Forelimb muscle (tissue), 1 donor: ENCODE measurements around the gene TTBK2. TPM values are rescaled to one million over a fixed set of nuclear protein-coding genes. Genes with fewer than 3 reads are reported as not detected.
"Not testable (repeated sequence)": the region's sequence is repeated elsewhere in the genome, so short reads cannot be mapped to it uniquely, and the experiment has no call there.

Experiments used
- DNase-seq: peaks from one replicate; pipeline ENCODE4 v3.0.0-alpha.2; 2013; ENCODE audit warnings: low read depth
- polyA plus RNA-seq: library from polyadenylated mRNA; unstranded; fragments of 120-200 nt; gene quantifications from one replicate; pipeline ENCODE4 v1.2.1, GENCODE V29; 2013; ENCODE audit not compliant: insufficient read length

Gene TTBK2
- polyA plus RNA-seq, 1 donor: 13.2 TPM

GRCh38 chr15:42764154-42764731 is 156.3 kb downstream of the TTBK2 start:
- not testable (repeated sequence) for DNase-seq

GRCh38 chr15:42761813-42762212 is 158.8 kb downstream of the TTBK2 start:
- not testable (repeated sequence) for DNase-seq

- DNase-seq: no peak
Observed at GRCh38 chr15:42760759-42761158, 159.8 kb downstream of the TTBK2 start.

- no peak for DNase-seq
Observed at GRCh38 chr15:42759093-42759492, 161.5 kb downstream of the TTBK2 start.

- DNase-seq: no peak
Observed at GRCh38 chr15:42750306-42750705, 170.3 kb downstream of the TTBK2 start.

- DNase-seq: no peak
Observed at GRCh38 chr15:42749266-42749665, 171.3 kb downstream of the TTBK2 start.

GRCh38 chr15:42744195-42744594 is 176.4 kb downstream of the TTBK2 start:
- DNase-seq: no peak

GRCh38 chr15:42742149-42742548 is 178.4 kb downstream of the TTBK2 start:
- DNase-seq: no peak

GRCh38 chr15:42741710-42742109 is 178.9 kb downstream of the TTBK2 start:
- no peak for DNase-seq

- DNase-seq: no peak
Observed at GRCh38 chr15:42737529-42738328, 182.8 kb downstream of the TTBK2 start.

GRCh38 chr15:42736793-42737528 is 183.6 kb downstream of the TTBK2 start, which contains the start of gene CDAN1:
Gene CDAN1, minus strand, starts transcription at chr15:42737128. Its CDS starts 26 bp downstream, at chr15:42737102.
- peak; percentile 46 for DNase-seq

GRCh38 chr15:42736178-42736792 is 184.3 kb downstream of the TTBK2 start:
- no peak for DNase-seq

- DNase-seq: no peak
Observed at GRCh38 chr15:42735382-42736165, 185.0 kb downstream of the TTBK2 start.

- DNase-seq: no peak
Observed at GRCh38 chr15:42734076-42734672, 186.4 kb downstream of the TTBK2 start.

- no peak for DNase-seq
Observed at GRCh38 chr15:42733027-42733426, 187.6 kb downstream of the TTBK2 start.

- no peak for DNase-seq
Observed at GRCh38 chr15:42732095-42732827, 188.3 kb downstream of the TTBK2 start.

- no peak for DNase-seq
Observed at GRCh38 chr15:42731461-42731860, 189.1 kb downstream of the TTBK2 start.

- DNase-seq: no peak
Observed at GRCh38 chr15:42730536-42730935, 190.0 kb downstream of the TTBK2 start.

GRCh38 chr15:42730135-42730534 is 190.4 kb downstream of the TTBK2 start:
- DNase-seq: no peak

- no peak for DNase-seq
Observed at GRCh38 chr15:42729409-42729808, 191.2 kb downstream of the TTBK2 start.
